Measurements from ENCODE around the gene NALCN.
A peak's percentile ranks its signal among the peaks of the same experiment; 100 is the strongest.

NALCN gene

GRCh38 chr13:101291206-101291605, 125.1 kb downstream of the NALCN start:
- DNase-seq (ENCODE audit: low read depth): no peak

- DNase-seq (ENCODE audit: low read depth): no peak
These were observed 126.5 kb downstream of the NALCN start for GRCh38 chr13:101289764-101290163.

DNA sequence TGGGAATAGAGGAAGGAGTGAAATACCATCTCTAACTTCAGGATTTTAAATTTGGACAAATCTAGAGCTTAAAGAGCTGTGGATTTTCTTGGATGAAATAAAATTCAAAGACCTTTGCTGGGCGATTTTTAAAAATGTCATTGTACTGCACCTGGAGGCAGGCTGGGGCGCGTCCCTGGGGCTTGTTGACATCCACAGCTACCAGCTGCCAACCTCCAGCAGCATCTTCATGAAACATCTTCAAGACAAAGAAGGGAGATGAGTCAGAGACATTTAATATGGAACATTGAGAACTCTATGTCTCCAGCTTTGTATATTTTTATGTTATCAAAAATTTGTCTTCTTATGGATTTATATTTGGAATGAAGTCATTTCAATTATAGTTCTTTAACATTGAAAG, 132.5 kb downstream of the NALCN start:
- DNase-seq (ENCODE audit: low read depth): no peak

GRCh38 chr13:101272886-101273285, 143.4 kb downstream of the NALCN start:
- no peak for DNase-seq (ENCODE audit: low read depth)

DNA sequence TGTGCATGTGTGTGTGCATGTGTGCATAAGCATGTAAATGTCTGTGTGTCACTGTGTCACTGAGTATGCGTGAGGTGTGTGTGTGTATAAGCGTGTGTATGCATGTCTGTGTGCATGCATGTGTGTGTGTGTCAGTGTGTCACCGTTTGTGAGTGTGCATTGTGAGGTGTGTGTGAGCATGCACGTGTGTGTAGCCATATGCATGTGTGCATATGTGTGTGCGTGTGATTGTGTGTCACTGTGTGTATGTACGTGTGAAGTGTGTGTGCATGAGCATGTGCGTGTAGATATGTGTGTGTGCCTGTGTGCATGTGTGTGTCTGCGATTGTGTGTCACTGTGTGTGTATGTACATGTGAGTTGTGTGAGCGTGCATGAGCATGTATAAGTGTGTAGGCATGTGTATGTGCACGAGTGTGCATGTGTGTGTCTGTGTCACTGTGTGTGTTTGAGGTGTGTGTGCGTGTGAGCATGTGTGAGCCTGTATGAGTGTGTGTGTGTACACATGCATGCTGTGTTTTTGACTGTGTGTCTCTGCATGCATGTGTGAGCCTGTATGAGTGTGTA, 144.5 kb downstream of the NALCN start:
- no peak for DNase-seq (ENCODE audit: low read depth)

GRCh38 chr13:101267656-101268055, 148.7 kb downstream of the NALCN start:
- DNase-seq (ENCODE audit: low read depth): no peak

GRCh38 chr13:101265934-101266333, 150.4 kb downstream of the NALCN start:
- no peak for DNase-seq (ENCODE audit: low read depth)

DNA sequence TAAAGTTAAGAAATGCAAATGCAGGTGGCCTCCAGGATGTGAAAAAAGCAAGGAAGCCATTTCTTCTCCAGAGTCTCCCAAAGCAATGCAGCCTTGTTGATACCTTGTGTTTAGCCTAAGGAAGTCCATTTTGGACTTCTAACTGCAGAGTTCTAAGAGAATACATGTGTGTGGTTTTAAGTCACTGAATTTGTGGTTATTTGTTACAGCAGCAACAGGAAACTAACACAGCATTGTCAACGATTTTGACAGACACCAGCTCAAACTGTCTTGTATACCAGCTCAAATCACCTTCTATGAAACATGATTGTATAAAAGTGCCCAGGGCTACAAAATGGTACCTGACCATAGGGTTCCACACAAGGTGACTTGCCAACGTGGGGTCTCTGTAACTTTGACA, 151.4 kb downstream of the NALCN start:
- DNase-seq (ENCODE audit: low read depth): no peak

DNA sequence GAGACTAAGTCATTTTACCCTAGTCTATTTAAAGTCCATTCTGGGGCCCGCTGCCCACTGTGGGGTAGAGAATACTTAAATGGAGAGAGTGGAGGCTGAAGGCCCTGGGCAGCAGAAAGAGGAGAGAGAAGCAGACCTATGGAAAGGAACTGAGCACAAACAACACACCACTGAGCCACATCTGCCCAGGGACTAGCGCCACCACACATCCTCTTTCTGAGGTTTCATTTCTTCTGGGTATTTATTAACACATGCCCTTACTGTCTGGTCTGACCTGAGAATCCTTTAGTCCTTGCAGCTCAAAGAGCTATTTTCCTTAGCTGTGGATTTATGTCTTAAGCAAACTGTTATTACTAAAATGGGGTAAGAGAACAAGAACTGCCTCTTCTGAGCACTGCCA, 154.0 kb downstream of the NALCN start:
- no peak for DNase-seq (ENCODE audit: low read depth)

DNA sequence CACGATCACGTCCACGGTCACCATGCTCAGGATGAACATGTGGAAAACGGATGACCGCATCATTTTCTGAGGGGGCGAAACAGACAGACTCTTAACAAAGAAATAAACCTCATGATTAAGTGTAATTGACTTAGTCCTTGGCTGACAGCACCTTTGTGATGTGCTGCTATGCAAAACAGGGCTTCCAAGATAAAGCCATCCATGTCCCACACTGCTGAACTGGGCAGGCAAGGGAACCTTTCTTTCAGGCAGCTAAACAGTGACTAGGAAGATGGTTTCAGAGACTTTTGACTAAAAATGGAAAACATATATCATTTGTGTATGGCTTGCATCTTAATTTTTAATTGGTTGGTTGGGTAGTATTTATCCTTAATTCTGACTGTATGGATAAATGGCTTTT, 157.8 kb downstream of the NALCN start:
- no peak for DNase-seq (ENCODE audit: low read depth)

GRCh38 chr13:101258071-101258470, 158.2 kb downstream of the NALCN start:
- DNase-seq (ENCODE audit: low read depth): peak; percentile 37

DNA sequence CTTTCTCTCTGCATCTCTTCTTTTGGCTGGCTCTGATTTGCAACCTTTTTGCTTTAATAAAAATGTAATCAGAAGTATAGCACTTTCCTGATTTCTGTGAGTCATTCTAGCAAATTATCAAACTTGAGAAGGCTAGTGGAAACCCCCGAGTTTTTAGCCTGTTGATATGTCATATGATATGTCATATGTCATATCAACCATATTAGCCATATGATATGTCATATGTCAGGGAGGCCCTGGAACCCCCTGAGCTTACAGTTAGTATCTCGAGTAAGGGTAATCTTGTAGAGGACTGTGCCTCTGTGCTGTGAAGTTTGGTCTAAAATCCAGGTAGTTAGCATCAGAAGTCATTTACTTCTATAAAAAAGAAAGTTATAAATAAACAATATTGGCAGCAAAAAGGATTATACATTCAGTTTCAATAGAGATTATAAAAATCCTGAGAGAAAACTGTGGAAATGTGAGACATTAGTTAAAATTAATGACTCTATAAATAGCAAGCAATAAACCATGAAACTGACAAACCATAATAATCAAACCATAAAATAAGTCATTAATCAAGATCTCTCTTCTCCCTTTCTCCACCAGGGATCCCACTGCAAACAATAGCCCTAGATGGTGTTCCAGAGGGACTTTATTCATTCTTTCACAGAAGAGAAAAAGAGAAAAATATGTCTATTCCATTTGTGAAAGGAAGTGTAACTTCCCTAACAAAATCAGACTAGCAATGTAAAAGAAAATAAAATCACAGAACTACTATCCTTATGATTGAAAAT, 167.4 kb downstream of the NALCN start:
- no peak for DNase-seq (ENCODE audit: low read depth)

DNA sequence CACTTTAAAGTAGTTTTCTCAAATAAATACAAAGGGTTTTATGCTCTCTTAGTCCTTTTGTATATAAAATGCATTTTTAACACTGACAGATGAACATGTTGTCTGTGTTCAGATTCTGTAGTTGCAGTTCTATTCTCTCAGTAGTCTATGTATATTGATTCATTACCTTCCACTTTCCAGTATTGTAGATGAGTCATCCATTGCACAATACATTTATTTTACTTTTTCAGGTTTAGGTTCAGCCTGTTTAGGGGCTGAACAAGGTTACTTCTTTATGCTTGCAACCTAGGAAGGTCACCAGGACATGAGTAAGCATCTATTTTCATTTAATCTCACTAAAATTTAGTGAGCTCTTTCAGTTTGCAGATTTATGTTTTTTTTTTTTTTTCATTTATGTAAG, 173.6 kb downstream of the NALCN start:
- no peak for DNase-seq (ENCODE audit: low read depth)

DNA sequence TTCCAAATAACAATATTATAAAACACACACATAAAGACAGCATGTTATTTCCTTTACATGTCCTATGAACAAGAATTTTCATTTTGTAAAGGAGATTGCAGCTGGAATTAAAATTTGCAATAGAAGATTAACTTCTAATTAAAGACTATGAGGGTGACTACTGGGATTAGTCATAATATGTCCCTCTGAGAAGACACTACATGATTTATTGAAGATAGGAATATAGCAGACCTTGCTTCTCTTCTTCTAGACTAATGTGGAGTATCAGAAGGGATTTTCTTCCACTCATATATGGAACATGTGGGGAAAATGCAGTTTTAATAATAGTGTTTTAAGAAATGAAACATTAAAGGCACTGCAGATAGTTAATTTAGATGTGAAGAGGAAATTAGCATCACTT, 177.8 kb downstream of the NALCN start:
- no peak for DNase-seq (ENCODE audit: low read depth)

GRCh38 chr13:101231751-101232428, 184.4 kb downstream of the NALCN start:
- DNase-seq (ENCODE audit: low read depth): no peak

GRCh38 chr13:101230271-101230890, 185.9 kb downstream of the NALCN start:
- no peak for DNase-seq (ENCODE audit: low read depth)

DNA sequence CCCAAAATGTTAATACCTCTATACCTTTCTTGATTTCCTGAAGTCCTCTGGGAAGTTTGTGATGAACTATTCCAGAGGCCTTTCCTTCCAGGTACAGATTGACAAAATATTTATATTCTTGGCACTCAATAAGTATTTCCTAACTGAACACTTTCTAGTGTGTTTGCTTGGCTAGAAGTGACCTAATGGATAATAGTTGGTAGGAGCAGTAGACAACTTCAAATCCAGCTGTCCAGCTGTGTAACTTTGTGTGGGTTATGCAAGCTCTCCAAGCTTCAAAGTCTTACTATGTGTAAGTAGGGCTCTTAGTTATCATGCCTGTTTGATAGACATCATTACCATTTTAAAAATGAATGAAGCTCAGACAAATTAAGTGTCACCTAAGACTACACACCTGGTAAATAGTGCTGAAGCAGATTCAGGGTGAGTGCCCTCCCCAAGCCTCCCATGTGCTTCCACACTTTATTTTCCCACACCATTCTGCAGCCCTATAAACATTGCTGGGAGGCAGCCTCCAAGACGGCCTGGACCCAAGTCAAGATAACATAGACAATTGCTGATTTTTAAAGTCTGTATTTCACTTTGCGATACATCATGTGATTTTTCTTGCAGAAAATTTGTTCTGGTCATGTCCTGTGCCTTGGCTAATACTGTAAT, 196.6 kb downstream of the NALCN start:
- DNase-seq (ENCODE audit: low read depth): no peak

- DNase-seq (ENCODE audit: low read depth): no peak
These were observed 197.8 kb downstream of the NALCN start for GRCh38 chr13:101218484-101218883.

DNA sequence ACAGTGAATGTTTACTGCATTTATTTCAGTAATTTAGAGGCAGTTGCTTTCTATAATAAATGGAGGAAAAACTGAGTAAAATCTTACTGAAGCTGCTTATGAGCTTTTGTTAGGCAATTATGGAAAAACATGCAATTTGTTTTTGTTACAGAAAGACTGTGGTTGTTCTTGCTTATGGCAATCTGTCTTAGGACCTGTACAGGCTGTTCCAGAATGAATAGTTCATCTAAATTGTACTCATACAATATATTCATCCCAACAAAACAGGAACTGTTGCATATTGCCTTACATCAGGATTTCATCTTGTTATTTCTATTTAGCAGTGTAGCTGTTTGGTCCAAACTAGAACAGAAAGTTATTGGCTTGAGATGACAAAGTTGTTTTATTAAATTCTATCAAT, 199.2 kb downstream of the NALCN start:
- no peak for DNase-seq (ENCODE audit: low read depth)

DNA sequence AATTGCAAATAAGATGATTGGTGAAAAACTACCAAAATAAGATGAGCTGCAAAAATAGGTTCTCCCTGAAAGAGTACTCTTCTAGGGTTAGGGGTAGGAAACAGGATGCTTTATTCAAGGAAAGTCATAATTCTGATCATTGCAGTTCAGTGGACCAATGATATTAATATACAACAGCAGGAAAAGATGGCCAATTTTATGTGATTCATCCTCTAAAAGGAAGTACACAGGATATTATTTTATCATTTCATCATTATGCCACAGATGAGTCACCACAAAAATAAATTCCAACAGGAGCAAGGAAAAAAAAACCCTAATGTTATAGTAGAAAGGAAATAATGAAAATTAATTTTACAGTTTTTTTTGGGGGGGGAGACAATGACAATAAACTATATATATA, 205.0 kb downstream of the NALCN start:
- DNase-seq (ENCODE audit: low read depth): no peak

DNA sequence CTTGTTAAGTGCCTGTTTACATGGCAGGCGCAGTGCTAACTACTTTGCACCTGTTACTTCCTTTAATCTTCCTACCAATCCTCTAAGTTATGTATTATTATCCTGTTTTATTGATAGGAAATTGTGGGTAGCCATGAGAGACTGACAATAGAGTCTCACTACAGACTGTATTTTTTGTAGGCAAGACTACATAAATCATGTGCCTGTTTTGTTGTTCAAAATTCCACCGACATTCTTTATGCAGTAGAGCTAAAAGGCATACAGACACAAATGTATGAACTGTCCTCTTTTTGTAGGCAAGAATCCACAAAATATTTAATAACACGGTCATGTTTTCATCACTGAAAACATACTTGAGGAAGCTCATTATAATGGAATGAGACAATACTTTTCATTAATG, 205.5 kb downstream of the NALCN start:
- no peak for DNase-seq (ENCODE audit: low read depth)

GRCh38 chr13:101209206-101209893, 207.0 kb downstream of the NALCN start:
- DNase-seq (ENCODE audit: low read depth): no peak
